ENCODE results near the gene TTLL11. TPM values are rescaled to one million over a fixed set of nuclear protein-coding genes. Genes with fewer than 3 reads are reported as not detected.

TTLL11 gene
- total RNA-seq, 4 donors from 2014 or later = 9.1 to 14.6 (median 9.7) TPM

- no peak overlapping the region for H3K4me3 ChIP-seq (ENCODE audit: low read depth, poor library complexity, severe bottlenecking)
- TF ChIP-seq POLR2A (IDR thresholded peaks at IDR 0.05) = no peak
- TF ChIP-seq CTCF (IDR thresholded peaks at IDR 0.05) = no peak
- intact Hi-C loops (cut with DNase I; ENCODE audit: low total_unique reads) = no loop called here
- peak in 1 of 2 donors; percentile 48 for DNase-seq (ENCODE audit: low spot score in 2 of 2)
- 93% methylated on average over 6 of the region's 6 CpGs for WGBS, 2 donors
Measured at GRCh38 chr9:121815084-121815483, 278.0 kb downstream of the TTLL11 start.

- DNase-seq (ENCODE audit: low spot score in 2 of 2) = peak in 1 of 2 donors; percentile 40
- no peak overlapping the region for H3K4me3 ChIP-seq (ENCODE audit: low read depth, poor library complexity, severe bottlenecking)
- intact Hi-C loops (cut with DNase I; ENCODE audit: low total_unique reads) = no loop called here
- TF ChIP-seq CTCF (IDR thresholded peaks at IDR 0.05) = no peak
- TF ChIP-seq POLR2A (IDR thresholded peaks at IDR 0.05) = no peak
- WGBS, 2 donors = 79 to 83% methylated on average over 11 of the region's 11 CpGs
Measured at GRCh38 chr9:121814594-121814993, 278.5 kb downstream of the TTLL11 start.

GRCh38 chr9:121813519-121814210 is 279.4 kb downstream of the TTLL11 start:
- WGBS, 2 donors = 83 to 90% methylated on average over 13 of the region's 13 CpGs

GRCh38 chr9:121812159-121812735 is 280.9 kb downstream of the TTLL11 start:
- WGBS, 2 donors = 88 to 91% methylated on average over 12 of the region's 12 CpGs
- TF ChIP-seq POLR2A (IDR thresholded peaks at IDR 0.05) (no peak), CTCF (IDR thresholded peaks at IDR 0.05) (no peak)
- intact Hi-C loops (cut with DNase I; ENCODE audit: low total_unique reads) = no loop called here
- H3K4me3 ChIP-seq (ENCODE audit: low read depth, poor library complexity, severe bottlenecking) = no peak overlapping the region
- peak in 1 of 2 donors; percentile 63 for DNase-seq (ENCODE audit: low spot score in 2 of 2)

More at GRCh38 chr9:121813519-121814210, 279.4 kb downstream of the TTLL11 start:
- peak in 1 of 2 donors; percentile 72 for DNase-seq (ENCODE audit: low spot score in 2 of 2)
- TF ChIP-seq CTCF (IDR thresholded peaks at IDR 0.05) = no peak
- TF ChIP-seq POLR2A (IDR thresholded peaks at IDR 0.05) = no peak
- intact Hi-C loops (cut with DNase I; ENCODE audit: low total_unique reads) = no loop called here
- no peak overlapping the region for H3K4me3 ChIP-seq (ENCODE audit: low read depth, poor library complexity, severe bottlenecking)

GRCh38 chr9:121811751-121812150 is 281.4 kb downstream of the TTLL11 start:
- DNase-seq (ENCODE audit: low spot score in 2 of 2) = peak in 1 of 2 donors; percentile 77
- intact Hi-C loops (cut with DNase I; ENCODE audit: low total_unique reads) = no loop called here
- TF ChIP-seq CTCF (IDR thresholded peaks at IDR 0.05) (no peak), POLR2A (IDR thresholded peaks at IDR 0.05) (no peak)
- 89 to 90% methylated on average over 10 of the region's 10 CpGs for WGBS, 2 donors
- no peak overlapping the region for H3K4me3 ChIP-seq (ENCODE audit: low read depth, poor library complexity, severe bottlenecking)
